Spleen (tissue), 11 donors: ENCODE data around the gene ASTN1. TPM values are rescaled to one million over a fixed set of nuclear protein-coding genes. Genes with fewer than 3 reads are reported as not detected.

Source experiments
- DNase-seq: peaks from one replicate; pipeline ENCODE4 v3.0.0-alpha.2; 2020
- H3K27ac ChIP-seq, 8 donors: fragments of 200-600 bp; sonication (generic) in 7 of 8; 1 replicate in 4 of 8; 2 replicates in 4 of 8; pipeline versions ENCODE4 v1.5.0 to v1.8.0; 2016 to 2021; ENCODE audit warnings: inconsistent platforms in 4 of 8, mild to moderate bottlenecking in 4 of 8, moderate library complexity in 1 of 8
- H3K27me3 ChIP-seq, 7 donors: fragments of 200-600 bp; sonication (generic) in 6 of 7; replicated peaks in 1 of 7; 1 replicate in 4 of 7; 2 replicates in 3 of 7; pipeline versions ENCODE4 v1.5.0 to v1.8.0; 2016 to 2021; ENCODE audit warnings: inconsistent platforms in 3 of 7, mild to moderate bottlenecking in 1 of 7
- H3K36me3 ChIP-seq, 6 donors: fragments of 200-600 bp; sonication (generic) in 5 of 6; 1 replicate in 4 of 6; 2 replicates in 2 of 6; pipeline versions ENCODE4 v1.5.0 to v1.8.0; 2016 to 2021; ENCODE audit warnings: inconsistent platforms in 2 of 6
- H3K4me1 ChIP-seq, 6 donors: fragments of 200-600 bp; sonication (generic) in 5 of 6; 1 replicate in 3 of 6; 2 replicates in 3 of 6; pipeline versions ENCODE4 v1.5.0 to v1.8.0; 2016 to 2021; ENCODE audit warnings: inconsistent platforms in 3 of 6
- H3K4me3 ChIP-seq, 8 donors: fragments of 200-600 bp; sonication (generic) in 7 of 8; 1 replicate in 4 of 8; 2 replicates in 4 of 8; pipeline versions ENCODE4 v1.5.0 to v1.8.0; 2016 to 2021; ENCODE audit warnings: inconsistent platforms in 4 of 8, mild to moderate bottlenecking in 4 of 8, moderate library complexity in 2 of 8
- H3K9me3 ChIP-seq, 8 donors: fragments of 200-600 bp; sonication (generic) in 7 of 8; 1 replicate in 4 of 8; 2 replicates in 4 of 8; pipeline versions ENCODE4 v1.5.0 to v1.8.0; 2016 to 2021; ENCODE audit warnings: inconsistent platforms in 4 of 8
- CTCF ChIP-seq, 11 experiments: fragments of 200-600 bp in 7 of 11; fragments of 450-650 bp in 4 of 11; sonication (generic) in 4 of 11; IDR thresholded peaks in 8 of 11; conservative IDR thresholded peaks in 3 of 11; 1 replicate in 7 of 11; 2 replicates in 4 of 11; pipeline versions ENCODE4 v1.4.0 to v1.8.0; 2016 to 2021; ENCODE audit warnings: antibody characterized with exemption in 11 of 11, inconsistent platforms in 4 of 11, mild to moderate bottlenecking in 1 of 11
- POLR2A ChIP-seq, 3 donors: fragments of 450-650 bp; IDR thresholded peaks; one replicate each; pipeline ENCODE4 v1.5.1; 2017; ENCODE audit warnings: antibody characterized with exemption in 3 of 3, mild to moderate bottlenecking in 1 of 3
- POLR2AphosphoS5 ChIP-seq, 3 donors: sonication (generic); formaldehyde crosslinking; IDR thresholded peaks; one replicate each; pipeline ENCODE4 v1.5.1; 2017; ENCODE audit warnings: antibody characterized with exemption in 3 of 3
- WGBS, 5 donors: extraction: QIAGEN DNeasy Blood & Tissue Kit in 3 of 5; methylation state at CpG; one replicate each; pipeline versions ENCODE4 v1.1.5 to v1.1.7; 2013 to 2018; 5-methylcytosine and 5-hydroxymethylcytosine counted together
- intact Hi-C: fragments of 100-400 bp; cut with DNase I; formaldehyde crosslinking; loops from one replicate; pipeline ENCODE4 v1.15.0; 2023; ENCODE audit warnings: low total_unique reads
- polyA plus RNA-seq, 3 donors: library from polyadenylated mRNA; stranded (reverse); fragments of 200-250 nt; gene quantifications; one replicate each; pipeline ENCODE4 v1.2.1, GENCODE V29; 2013
- total RNA-seq, 7 donors: library from RNA; depleted of rRNA in 3 of 7; stranded (reverse); fragments of >200 nt in 3 of 7; fragmentation: NEBNext Ultra II Directional in 4 of 7; extraction: Animal tissue kit (Norgen Biotek cat#: 25700) in 4 of 7; gene quantifications; one replicate each; pipeline versions ENCODE4 v1.1.0 to v1.2.1, GENCODE V29; 2016 to 2021
- donor health status: healthy with polysubstance abuse.
- donor health status: DM: no; HTN: no; CAD: no; lungs with moderate emphysema.
- donor health status: DM: no; HTN: no; CAD: no.
- donor health status: Bipolar disorder and iron deficiency.
- donor health status: healthy.
- donor health status: DM: no; HTN: no; CAD: no.
- donor health status: DM: yes; HTN: yes; CAD: no.

Gene ASTN1
- total and polyA plus RNA-seq, 10 donors = 0.56 to 7.5 (median 4.2) TPM

- Histone ChIP-seq H3K4me1 (no peaks in the 10 kb centered on the region), H3K36me3 (no peaks in the 10 kb centered on the region), H3K4me3 (no peak overlapping the region), H3K9me3 (no peaks in the 10 kb centered on the region), H3K27me3 (no peaks in the 10 kb centered on the region), H3K27ac (no peak overlapping the region)
- WGBS, 5 donors = 78 to 88% (median 78%) methylated on average over 3 of the region's 3 CpGs
- TF ChIP-seq POLR2A (IDR thresholded peaks at IDR 0.05) (no peak), POLR2AphosphoS5 (IDR thresholded peaks at IDR 0.05) (no peak), CTCF (IDR thresholded peaks at IDR 0.05 in 8 of 11, conservative IDR thresholded peaks at IDR 0.05 in 3 of 11) (no peak)
- intact Hi-C loops = loop anchor here (10.0 kb wide), 1 partner anchor 324 kb away; no protein-coding TSS in a partner anchor
- DNase-seq = no peak
Observed at GRCh38 chr1:176888471-176889032, 276.0 kb downstream of the ASTN1 start.

- no peaks in the 10 kb centered on the region for H3K9me3 ChIP-seq
- intact Hi-C loops = loop anchor here (10.0 kb wide), 1 partner anchor 321 kb away; no protein-coding TSS in a partner anchor
- 60 to 78% (median 64%) methylated on average over 2 of the region's 2 CpGs for WGBS, 5 donors
- DNase-seq = no peak
- no peak overlapping the region for H3K27ac ChIP-seq
- TF ChIP-seq CTCF (IDR thresholded peaks at IDR 0.05 in 8 of 11, conservative IDR thresholded peaks at IDR 0.05 in 3 of 11) = no peak
- no peak for TF ChIP-seq POLR2A (IDR thresholded peaks at IDR 0.05)
- TF ChIP-seq POLR2AphosphoS5 (IDR thresholded peaks at IDR 0.05) = no peak
- H3K4me1 ChIP-seq = no peaks in the 10 kb centered on the region
- H3K4me3 ChIP-seq = no peak overlapping the region
- H3K27me3 ChIP-seq = no peaks in the 10 kb centered on the region
- H3K36me3 ChIP-seq = no peaks in the 10 kb centered on the region
Observed at GRCh38 chr1:176885751-176886150, 278.8 kb downstream of the ASTN1 start.

- no peak for DNase-seq
- Histone ChIP-seq H3K9me3 (no peaks in the 10 kb centered on the region), H3K27ac (no peak overlapping the region), H3K27me3 (no peaks in the 10 kb centered on the region), H3K4me1 (no peaks in the 10 kb centered on the region), H3K4me3 (no peak overlapping the region), H3K36me3 (no peaks in the 10 kb centered on the region)
- intact Hi-C loops = loop anchor here (10.0 kb wide), 1 partner anchor 321 kb away; no protein-coding TSS in a partner anchor
- 69 to 88% (median 72%) methylated on average over 3 of the region's 3 CpGs for WGBS, 5 donors
- TF ChIP-seq CTCF (IDR thresholded peaks at IDR 0.05 in 8 of 11, conservative IDR thresholded peaks at IDR 0.05 in 3 of 11) = no peak
- TF ChIP-seq POLR2A (IDR thresholded peaks at IDR 0.05) = no peak
- TF ChIP-seq POLR2AphosphoS5 (IDR thresholded peaks at IDR 0.05) = no peak
Observed at GRCh38 chr1:176885341-176885740, 279.2 kb downstream of the ASTN1 start.

- no peaks in the 10 kb centered on the region for H3K27me3 ChIP-seq
- no peak overlapping the region for H3K27ac ChIP-seq
- 67 to 82% (median 77%) methylated on average over 1 of the region's 1 CpG for WGBS, 5 donors
- no peak for DNase-seq
- no peak overlapping the region for H3K4me3 ChIP-seq
- H3K4me1 ChIP-seq = no peaks in the 10 kb centered on the region
- TF ChIP-seq POLR2A (IDR thresholded peaks at IDR 0.05) = no peak
- no peak for TF ChIP-seq CTCF (IDR thresholded peaks at IDR 0.05 in 8 of 11, conservative IDR thresholded peaks at IDR 0.05 in 3 of 11)
- no peak for TF ChIP-seq POLR2AphosphoS5 (IDR thresholded peaks at IDR 0.05)
- no peaks in the 10 kb centered on the region for H3K36me3 ChIP-seq
- H3K9me3 ChIP-seq = no peaks in the 10 kb centered on the region
- intact Hi-C loops = loop anchor here (5.0 to 10.0 kb wide), 2 partner anchors 320 to 513 kb away; no protein-coding TSS in a partner anchor
Observed at GRCh38 chr1:176884911-176885310, 279.6 kb downstream of the ASTN1 start.
